ENCODE measurements around the gene GUCA1C. TPM values are rescaled to one million over a fixed set of nuclear protein-coding genes. Genes with fewer than 3 reads are reported as not detected.

Gene GUCA1C
- total and polyA plus RNA-seq, 2 of the 8 experiments (the other 6 are each of a cell fraction or from before 2014, with no cell fraction given) = not detected

DNA sequence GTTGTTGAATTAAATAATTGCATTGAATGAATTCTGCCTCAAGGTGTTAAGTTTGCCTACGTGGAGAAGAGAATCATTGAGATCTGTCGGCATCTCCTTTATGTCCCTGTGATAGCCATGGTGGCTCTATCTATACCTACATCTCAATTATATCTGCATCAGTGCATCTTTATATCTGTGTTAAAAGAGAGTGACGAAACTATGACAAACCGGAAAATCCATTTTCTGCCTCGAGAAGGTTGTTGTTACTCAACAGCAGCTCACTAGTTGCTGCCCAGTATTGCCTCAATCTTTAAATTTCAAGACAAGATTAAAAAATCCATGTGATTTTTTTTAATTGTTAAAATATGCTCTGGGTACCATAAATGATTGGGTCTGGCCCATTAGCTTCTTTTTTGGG lies 58.7 kb downstream of the GUCA1C start (continued):
- TF ChIP-seq ATF2 (IDR thresholded peaks at IDR 0.05; ENCODE audit: low read length) = no peak
- no peak for TF ChIP-seq SP1 (IDR thresholded peaks at IDR 0.05; ENCODE audit: low read depth, low read length)
- no peak for TF ChIP-seq SP2 (IDR thresholded peaks at IDR 0.05; ENCODE audit: low read length)
- TF ChIP-seq NRF1 (IDR thresholded peaks at IDR 0.05; ENCODE audit: low read depth, low read length) = no peak
- no peak for TF ChIP-seq TAF1 (IDR thresholded peaks at IDR 0.05; ENCODE audit: low read depth, low read length)
- TF ChIP-seq FOSL1 (IDR thresholded peaks at IDR 0.05; ENCODE audit: insufficient read depth, low read depth, low read length) = no peak
- TF ChIP-seq TAF7 (optimal IDR thresholded peaks at IDR 0.05; ENCODE audit: borderline replicate concordance, low read depth, low read length) = no peak
- no peak for TF ChIP-seq BCL11A (IDR thresholded peaks at IDR 0.05; ENCODE audit: low read depth in 2 of 2, low read length in 2 of 2)
- TF ChIP-seq CEBPB (IDR thresholded peaks at IDR 0.05; ENCODE audit: low read depth, low read length) = no peak
- TF ChIP-seq SUZ12 (IDR thresholded peaks at IDR 0.05; ENCODE audit: low read length) = no peak
